H1 (cell line): ENCODE measurements around the gene SHC1. TPM values are rescaled to one million over a fixed set of nuclear protein-coding genes. Genes with fewer than 3 reads are reported as not detected.

Experiments
- CTCF ChIA-PET: fragments of 300-600 bp; sonication (Branson Sonifier 250); formaldehyde crosslinking; loops from one replicate; lab custom pipeline; 2021; ENCODE audit not compliant: partially characterized antibody; lab: Charles Lee
- POLR2A ChIA-PET: fragments of 300-600 bp; sonication (Branson Sonifier 250); formaldehyde crosslinking; loops from one replicate; lab custom pipeline; 2021; ENCODE audit warnings: inconsistent platforms; ENCODE audit not compliant: partially characterized antibody; lab: Charles Lee
- DNase-seq, 2 experiments: peaks; one replicate each; pipeline versions ENCODE4 v3.0.0 to v3.0.0-alpha.2; 2010 to 2022; ENCODE audit warnings: low spot score in 2 of 2, low read depth in 1 of 2, mixed read lengths in 1 of 2
- FAIRE-seq: peaks from 2 replicates; lab custom pipeline; 2011; peaks lifted over from hg19 to GRCh38; lab: Jason Lieb, UNC
- H2AFZ ChIP-seq: 2 replicates; pipeline ENCODE4 v1.8.1; 2012; ENCODE audit warnings: low read length, inconsistent platforms
- H2AK5ac ChIP-seq: 2 replicates; pipeline ENCODE4 v1.6.1; 2013; ENCODE audit warnings: low read depth, low read length
- H2BK120ac ChIP-seq: replicated peaks from 2 replicates; pipeline ENCODE3; 2013; ENCODE audit warnings: low read depth, low read length, inconsistent platforms
- H2BK12ac ChIP-seq: 2 replicates; pipeline ENCODE4 v1.6.1; 2013; ENCODE audit warnings: low read depth, low read length
- H2BK15ac ChIP-seq: 2 replicates; pipeline ENCODE4 v1.6.1; 2013; ENCODE audit warnings: low read length
- H2BK20ac ChIP-seq: 2 replicates; pipeline ENCODE4 v1.6.1; 2013; ENCODE audit warnings: low read length
- H2BK5ac ChIP-seq: 2 replicates; pipeline ENCODE4 v1.6.1; 2013; ENCODE audit warnings: low read depth, low read length
- H3K14ac ChIP-seq: 2 replicates; pipeline ENCODE4 v1.6.1; 2013; ENCODE audit warnings: inconsistent platforms; ENCODE audit not compliant: insufficient read length
- H3K18ac ChIP-seq: 2 replicates; pipeline ENCODE4 v1.6.1; 2013; ENCODE audit warnings: low read length; ENCODE audit errors: extremely low read depth
- H3K23ac ChIP-seq: 2 replicates; pipeline ENCODE4 v1.6.1; 2013; ENCODE audit warnings: inconsistent platforms; ENCODE audit not compliant: insufficient read length
- H3K23me2 ChIP-seq: 2 replicates; pipeline ENCODE4 v1.6.1; 2013; ENCODE audit warnings: low read depth, low read length
- H3K27ac ChIP-seq: 2 replicates; pipeline ENCODE4 v1.6.1; 2011; ENCODE audit warnings: low read depth, low read length, inconsistent platforms
- H3K27me3 ChIP-seq, 4 experiments: replicated peaks in 1 of 4; 1 replicate in 1 of 4; 2 replicates in 3 of 4; pipeline versions ENCODE4 v1.6.1 to v1.8.1; 2011 to 2013; ENCODE audit warnings: low read length in 3 of 4, mild to moderate bottlenecking in 3 of 4, inconsistent platforms in 2 of 4, mixed read lengths in 2 of 4, moderate library complexity in 1 of 4; ENCODE audit not compliant: control insufficient read depth in 3 of 4, insufficient read depth in 3 of 4; ENCODE audit errors: extremely low read depth in 1 of 4
- H3K36me3 ChIP-seq, 4 experiments: 2 replicates each; pipeline versions ENCODE4 v1.6.1 to v1.8.1; 2011 to 2013; ENCODE audit warnings: mild to moderate bottlenecking in 4 of 4, low read length in 3 of 4, moderate library complexity in 2 of 4, control low read depth in 1 of 4, inconsistent platforms in 1 of 4; ENCODE audit not compliant: insufficient read depth in 4 of 4, control insufficient read depth in 2 of 4
- H3K4ac ChIP-seq: replicated peaks from 2 replicates; pipeline ENCODE3; 2013; ENCODE audit warnings: low read length, low read depth, mixed read lengths, inconsistent platforms; ENCODE audit not compliant: insufficient read length
- H3K4me1 ChIP-seq, 4 experiments: replicated peaks in 1 of 4; 1 replicate in 1 of 4; 2 replicates in 3 of 4; pipeline versions ENCODE4 v1.6.1 to v1.8.1; 2011 to 2013; ENCODE audit warnings: low read length in 3 of 4, inconsistent platforms in 2 of 4, mixed read lengths in 1 of 4; ENCODE audit not compliant: insufficient read depth in 4 of 4, control insufficient read depth in 3 of 4
- H3K4me2 ChIP-seq, 2 experiments: 2 replicates each; pipeline versions ENCODE4 v1.6.1 to v1.8.1; 2011 to 2013; ENCODE audit warnings: low read depth in 2 of 2, low read length in 2 of 2, control low read depth in 1 of 2, inconsistent platforms in 1 of 2, mild to moderate bottlenecking in 1 of 2; ENCODE audit not compliant: insufficient read depth in 1 of 2
- H3K4me3 ChIP-seq, 4 experiments: fragments of 200-600, 300-600 bp in 1 of 4; sonication (generic), shearing (Covaris generic), sonication (Bioruptor Twin) in 1 of 4; 2 replicates each; pipeline versions ENCODE4 v1.5.1 to v1.8.1; 2011 to 2016; ENCODE audit warnings: low read length in 4 of 4, low read depth in 3 of 4, control low read depth in 2 of 4, inconsistent platforms in 2 of 4, mild to moderate bottlenecking in 2 of 4, mixed read lengths in 1 of 4, moderate library complexity in 1 of 4; ENCODE audit not compliant: insufficient read depth in 2 of 4; ENCODE audit errors: extremely low read depth in 1 of 4
- H3K56ac ChIP-seq: replicated peaks from 2 replicates; pipeline ENCODE3; 2013; ENCODE audit warnings: low read depth, mild to moderate bottlenecking, mixed read lengths, low read length, inconsistent platforms; ENCODE audit not compliant: insufficient read length
- H3K79me1 ChIP-seq: 2 replicates; pipeline ENCODE4 v1.6.1; 2013; ENCODE audit warnings: low read depth, low read length, control low read depth
- H3K79me2 ChIP-seq, 2 experiments: 2 replicates each; pipeline versions ENCODE4 v1.6.1 to v1.8.1; 2012 to 2013; ENCODE audit warnings: low read length in 2 of 2, mild to moderate bottlenecking in 2 of 2, inconsistent platforms in 1 of 2; ENCODE audit not compliant: insufficient read depth in 2 of 2, control insufficient read depth in 1 of 2
- H3K9ac ChIP-seq, 4 experiments: replicated peaks in 1 of 4; 1 replicate in 1 of 4; 2 replicates in 3 of 4; pipeline versions ENCODE4 v1.6.1 to v1.8.1; 2011 to 2013; ENCODE audit warnings: low read depth in 3 of 4, low read length in 3 of 4, control low read depth in 2 of 4, mild to moderate bottlenecking in 2 of 4, moderate library complexity in 2 of 4, inconsistent platforms in 1 of 4; ENCODE audit errors: extremely low read depth in 1 of 4
- H3K9me3 ChIP-seq, 2 experiments: 2 replicates each; pipeline versions ENCODE4 v1.6.1 to v1.8.1; 2012 to 2013; ENCODE audit warnings: mild to moderate bottlenecking in 2 of 2, moderate library complexity in 2 of 2, control low read depth in 1 of 2, inconsistent platforms in 1 of 2, low read depth in 1 of 2, low read length in 1 of 2, mixed read lengths in 1 of 2; ENCODE audit not compliant: insufficient read depth in 2 of 2
- H4K20me1 ChIP-seq, 2 experiments: replicated peaks in 1 of 2; 2 replicates each; pipeline versions ENCODE3 to v1.8.1; 2011 to 2013; ENCODE audit warnings: inconsistent platforms in 2 of 2, low read length in 2 of 2, mild to moderate bottlenecking in 1 of 2; ENCODE audit not compliant: insufficient read depth in 2 of 2, control insufficient read depth in 1 of 2
- H4K5ac ChIP-seq: 2 replicates; pipeline ENCODE4 v1.6.1; 2013; ENCODE audit warnings: low read length, low read depth, mixed read lengths, inconsistent platforms; ENCODE audit not compliant: insufficient read length
- H4K8ac ChIP-seq: 2 replicates; pipeline ENCODE4 v1.8.0; 2013; ENCODE audit warnings: mild to moderate bottlenecking, moderate library complexity, low read length, inconsistent platforms; ENCODE audit not compliant: insufficient read depth; ENCODE audit errors: extremely low read depth
- H4K91ac ChIP-seq: replicated peaks from 2 replicates; pipeline ENCODE3; 2013; ENCODE audit warnings: low read length, mixed read lengths, inconsistent platforms; ENCODE audit not compliant: insufficient read length
- CREB1 ChIP-seq: IDR thresholded peaks from 2 replicates; pipeline ENCODE4 v1.6.1; 2012; ENCODE audit warnings: inconsistent platforms
- EGR1 ChIP-seq: IDR thresholded peaks from 2 replicates; pipeline ENCODE4 v1.6.1; 2011; ENCODE audit warnings: low read depth, low read length, borderline replicate concordance
- FOSL1 ChIP-seq: IDR thresholded peaks from 2 replicates; pipeline ENCODE4 v1.6.1; 2011; ENCODE audit warnings: mild to moderate bottlenecking, low read depth, low read length, moderate library complexity; ENCODE audit not compliant: insufficient read depth
- JUND ChIP-seq: IDR thresholded peaks from 2 replicates; pipeline ENCODE4 v1.6.1; 2011; ENCODE audit warnings: mild to moderate bottlenecking, improper control_type of control experiment, low read length
- RXRA ChIP-seq: IDR thresholded peaks from 2 replicates; pipeline ENCODE4 v1.6.1; 2011; ENCODE audit warnings: low read depth, mild to moderate bottlenecking, low read length, moderate library complexity; ENCODE audit not compliant: insufficient read depth
- TAF1 ChIP-seq: IDR thresholded peaks from 2 replicates; pipeline ENCODE4 v1.6.1; 2011; ENCODE audit warnings: mild to moderate bottlenecking, low read depth, low read length
- TBP ChIP-seq: IDR thresholded peaks from 2 replicates; pipeline ENCODE4 v1.6.1; 2011; ENCODE audit warnings: low read depth, low read length, improper control_type of control experiment
- TCF12 ChIP-seq: IDR thresholded peaks from 2 replicates; pipeline ENCODE4 v1.6.1; 2011; ENCODE audit warnings: low read depth, mild to moderate bottlenecking, low read length
- WGBS, 2 experiments: shearing (Covaris generic) in 1 of 2; methylation state at CpG; one replicate each; pipeline versions ENCODE4 v1.1.6 to v1.1.7; 2013 to 2015; ENCODE audit warnings: low lambda C conversion rate in 2 of 2, mixed read lengths in 2 of 2, inconsistent platforms in 1 of 2, low coverage in 1 of 2, missing lambda C conversion rate in 1 of 2; ENCODE audit not compliant: insufficient replicate concordance in 2 of 2, insufficient coverage in 1 of 2, insufficient read length in 1 of 2; ENCODE audit errors: extremely low coverage in 1 of 2, missing lambda C conversion rate in 1 of 2; 5-methylcytosine and 5-hydroxymethylcytosine counted together
- polyA plus RNA-seq, 7 experiments: library from polyadenylated mRNA; depleted of rRNA in 3 of 7; stranded (reverse) in 5 of 7; unstranded in 2 of 7; fragments of >200 nt in 5 of 7; fragments of 200-250 nt in 2 of 7; gene quantifications; 1 replicate in 5 of 7; 2 replicates in 1 of 7; 4 replicates in 1 of 7; pipeline versions ENCODE4 v1.2.1 to v1.2.3, GENCODE V29; 2011 to 2013; ENCODE audit warnings: missing spikeins in 2 of 7, mixed read lengths in 2 of 7
- total RNA-seq: library from RNA; stranded (reverse); fragmentation: NEBNext Ultra II Directional; extraction: Animal tissue kit (Norgen Biotek cat#: 25700); gene quantifications from 2 replicates; pipeline ENCODE4 v1.2.1, GENCODE V29; 2021

The SHC1 gene
- total and polyA plus RNA-seq, 2 of the 8 experiments (the other 6 are each of a cell fraction or from before 2014, with no cell fraction given), result 177 to 212 TPM

- H3K27ac ChIP-seq, result no peak overlapping the region
- H3K18ac ChIP-seq, result no peak overlapping the region
- H2BK12ac ChIP-seq, result no peak overlapping the region
- H3K56ac ChIP-seq, result no peak overlapping the region
- no peak overlapping the region for H3K4ac ChIP-seq
- ChIA-PET CTCF (interaction anchor here (20.6 kb wide), 1 partner anchor 18 kb away, joined by 334 read pairs; the partner anchor contains the start of gene LENEP), POLR2A (interaction anchor here (7.1 to 42.8 kb wide), 3 partner anchors 6 to 20 kb away, joined by 164 to 702 read pairs (median 662); partner anchors contain the start of genes CKS1B, LENEP, PBXIP1 and PYGO2)
- no peak overlapping the region for H2AFZ ChIP-seq
- H3K23me2 ChIP-seq, result peaks cover 10% of the 10 kb centered on the region
- H4K5ac ChIP-seq, result no peak overlapping the region
- 90% methylated on average over 3 of the region's 3 CpGs; no CpG with 5 or more reads in 1 of the 2 experiments for WGBS, 2 experiments
- H4K8ac ChIP-seq, result no peak overlapping the region
- DNase-seq, result no peak
- H4K20me1 ChIP-seq, result peaks cover 2 to 8% of the 10 kb centered on the region in 2 experiments
- no peak overlapping the region for H2BK20ac ChIP-seq
- H2BK120ac ChIP-seq, result no peak overlapping the region
- H4K91ac ChIP-seq, result no peak overlapping the region
- peaks cover 19 to 55% of the 10 kb centered on the region in 2 experiments for H3K79me2 ChIP-seq
- H2BK15ac ChIP-seq, result no peak overlapping the region
- no peak overlapping the region for H3K9ac ChIP-seq
- H3K36me3 ChIP-seq, result peaks cover 9 to 30% (median 17%) of the 10 kb centered on the region in 4 experiments
- H3K4me2 ChIP-seq, result no peak overlapping the region
- H2AK5ac ChIP-seq, result no peak overlapping the region
- peaks cover 0 to 9% (median 4%) of the 10 kb centered on the region in 4 experiments; a peak in 3 of 7 replicates for H3K4me1 ChIP-seq
- no peaks in the 10 kb centered on the region for H3K9me3 ChIP-seq
- H2BK5ac ChIP-seq, result no peak overlapping the region
- no peak overlapping the region for H3K14ac ChIP-seq
- H3K79me1 ChIP-seq, result no peaks in the 10 kb centered on the region; the same call in 1 of the 2 replicates
- H3K27me3 ChIP-seq, result no peaks in the 10 kb centered on the region
- H3K4me3 ChIP-seq, result no peak overlapping the region
- FAIRE-seq, result no peak
- TF ChIP-seq TBP (no peak), RXRA (no peak), TAF1 (no peak), TCF12 (no peak), JUND (no peak), CREB1 (no peak), FOSL1 (no peak), EGR1 (no peak)
- TF ChIP-seq, all 59 proteins: peak for 0
- H3K23ac ChIP-seq, result no peak overlapping the region
These were observed 7.8 kb upstream of the SHC1 start for GRCh38 chr1:154978360-154978759.
